Retinal pigment epithelial cell (primary cell): Measurements from ENCODE around the gene RASL11B.
A peak's percentile ranks its signal among the peaks of the same experiment; 100 is the strongest.

Source experiments
- DNase-seq: peaks from one replicate; pipeline ENCODE4 v3.0.0-alpha.2; 2010; ENCODE audit warnings: low read depth
- H3K4me3 ChIP-seq: 2 replicates; pipeline ENCODE4 v1.5.1; 2011; ENCODE audit warnings: mild to moderate bottlenecking, low read length, control low read depth, moderate library complexity
- TF ChIP-seq, protein P1 (sequence below): conservative IDR thresholded peaks from 2 replicates; pipeline ENCODE4 v1.5.1; 2011; ENCODE audit warnings: low read depth, low read length, control low read depth, inconsistent platforms

The RASL11B gene

DNA sequence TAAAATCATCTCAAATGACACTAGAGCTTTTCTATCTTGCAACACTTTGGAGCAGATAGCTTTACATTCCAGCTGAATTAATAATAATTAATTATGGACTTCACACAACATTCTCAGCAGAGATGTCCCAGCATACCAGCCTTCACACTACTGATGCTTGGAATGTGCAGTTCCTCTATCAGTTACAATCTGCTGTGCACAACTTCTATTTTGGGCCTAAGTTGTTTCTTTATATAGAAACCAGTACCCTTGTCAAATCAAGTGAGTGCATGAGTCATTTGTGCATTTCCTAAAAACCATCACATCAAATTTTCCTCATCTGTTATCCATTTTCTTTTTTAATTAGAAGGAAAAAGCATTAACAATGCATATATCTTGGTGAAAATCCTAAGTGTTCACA, 8.8 kb upstream of the RASL11B start:
- TF ChIP-seq, protein P1, sequence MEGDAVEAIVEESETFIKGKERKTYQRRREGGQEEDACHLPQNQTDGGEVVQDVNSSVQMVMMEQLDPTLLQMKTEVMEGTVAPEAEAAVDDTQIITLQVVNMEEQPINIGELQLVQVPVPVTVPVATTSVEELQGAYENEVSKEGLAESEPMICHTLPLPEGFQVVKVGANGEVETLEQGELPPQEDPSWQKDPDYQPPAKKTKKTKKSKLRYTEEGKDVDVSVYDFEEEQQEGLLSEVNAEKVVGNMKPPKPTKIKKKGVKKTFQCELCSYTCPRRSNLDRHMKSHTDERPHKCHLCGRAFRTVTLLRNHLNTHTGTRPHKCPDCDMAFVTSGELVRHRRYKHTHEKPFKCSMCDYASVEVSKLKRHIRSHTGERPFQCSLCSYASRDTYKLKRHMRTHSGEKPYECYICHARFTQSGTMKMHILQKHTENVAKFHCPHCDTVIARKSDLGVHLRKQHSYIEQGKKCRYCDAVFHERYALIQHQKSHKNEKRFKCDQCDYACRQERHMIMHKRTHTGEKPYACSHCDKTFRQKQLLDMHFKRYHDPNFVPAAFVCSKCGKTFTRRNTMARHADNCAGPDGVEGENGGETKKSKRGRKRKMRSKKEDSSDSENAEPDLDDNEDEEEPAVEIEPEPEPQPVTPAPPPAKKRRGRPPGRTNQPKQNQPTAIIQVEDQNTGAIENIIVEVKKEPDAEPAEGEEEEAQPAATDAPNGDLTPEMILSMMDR, result no peak
- no peak overlapping the region for H3K4me3 ChIP-seq
- no peak for DNase-seq

DNA sequence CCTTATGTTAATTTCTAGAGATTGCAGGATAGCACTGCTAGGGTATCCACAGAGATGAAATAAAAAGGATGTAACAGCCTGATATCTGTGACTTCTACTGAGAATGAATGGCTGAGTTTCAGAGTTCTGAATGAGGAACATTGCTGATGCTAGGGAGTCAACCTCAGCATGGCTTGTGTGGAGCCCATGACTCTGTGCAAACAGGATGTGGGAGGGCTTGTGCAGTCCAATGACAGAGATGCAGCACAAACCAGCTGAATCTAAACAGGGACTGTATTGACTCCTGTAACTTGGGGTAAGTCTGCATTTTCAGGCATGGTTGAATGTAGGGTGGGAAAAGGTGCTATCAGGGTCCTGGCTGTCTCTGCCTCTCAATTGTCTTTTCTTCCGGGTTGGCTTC, 5.3 kb upstream of the RASL11B start:
- TF ChIP-seq, protein P1, result no peak

DNA sequence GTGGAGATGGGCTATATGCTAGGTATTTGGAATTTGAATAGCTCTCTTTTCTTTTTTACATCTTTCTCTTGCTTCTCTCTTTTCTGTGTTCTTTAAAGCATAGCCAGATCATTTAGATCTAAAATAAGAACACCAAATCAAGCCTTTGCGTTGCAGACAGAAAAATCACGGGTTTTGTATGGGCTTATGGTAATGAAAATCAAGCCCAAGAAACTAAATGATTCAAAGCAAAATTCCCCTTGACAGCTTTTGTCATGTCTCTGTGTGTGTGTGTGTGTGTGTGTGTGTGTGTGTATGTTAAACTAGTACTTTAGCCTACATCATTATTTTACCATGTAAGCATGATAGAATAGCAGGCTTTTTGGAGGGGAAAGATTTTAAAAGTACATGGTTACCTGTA, 1.8 kb upstream of the RASL11B start:
- TF ChIP-seq, protein P1, result no peak

More for the DNA sequence above, 5.3 kb upstream of the RASL11B start:
- no peak for DNase-seq
- H3K4me3 ChIP-seq, result no peak overlapping the region

DNA sequence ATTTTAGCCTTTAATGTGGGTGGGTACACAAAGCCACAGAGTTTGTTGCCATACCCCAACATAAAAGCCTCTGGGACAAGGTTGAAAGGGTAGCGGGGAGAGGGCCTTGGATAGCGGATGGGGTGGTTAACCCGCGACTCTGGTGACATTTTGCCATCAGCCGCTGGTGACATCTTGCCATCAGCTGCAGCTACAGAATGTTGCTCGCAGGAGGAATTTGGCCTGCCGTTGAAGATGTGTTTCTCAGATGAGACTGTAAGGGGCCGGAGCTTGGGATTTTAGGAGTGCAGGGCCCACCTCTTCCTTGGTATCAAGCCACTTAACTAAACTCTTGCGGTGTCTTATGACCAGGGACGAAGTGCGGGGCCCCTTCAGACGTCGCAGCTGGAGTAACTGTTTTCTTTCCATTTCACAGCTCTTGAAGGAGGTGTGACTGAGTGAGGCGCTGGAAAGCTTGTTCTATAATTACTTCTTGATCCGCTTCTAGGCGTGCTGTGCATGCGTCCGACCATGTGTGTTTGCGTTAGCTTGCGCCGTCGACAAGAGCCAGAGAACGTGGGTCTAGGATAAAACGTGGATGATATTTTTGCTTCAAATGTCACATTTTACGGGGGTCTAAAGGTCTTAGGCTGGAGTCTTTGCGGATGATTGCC, 820 bp upstream of the RASL11B start:
- peak overlapping the region; percentile 53 for H3K4me3 ChIP-seq
- TF ChIP-seq, protein P1, result no peak

More for the DNA sequence above, 1.8 kb upstream of the RASL11B start:
- DNase-seq, result no peak
- no peak overlapping the region for H3K4me3 ChIP-seq

DNA sequence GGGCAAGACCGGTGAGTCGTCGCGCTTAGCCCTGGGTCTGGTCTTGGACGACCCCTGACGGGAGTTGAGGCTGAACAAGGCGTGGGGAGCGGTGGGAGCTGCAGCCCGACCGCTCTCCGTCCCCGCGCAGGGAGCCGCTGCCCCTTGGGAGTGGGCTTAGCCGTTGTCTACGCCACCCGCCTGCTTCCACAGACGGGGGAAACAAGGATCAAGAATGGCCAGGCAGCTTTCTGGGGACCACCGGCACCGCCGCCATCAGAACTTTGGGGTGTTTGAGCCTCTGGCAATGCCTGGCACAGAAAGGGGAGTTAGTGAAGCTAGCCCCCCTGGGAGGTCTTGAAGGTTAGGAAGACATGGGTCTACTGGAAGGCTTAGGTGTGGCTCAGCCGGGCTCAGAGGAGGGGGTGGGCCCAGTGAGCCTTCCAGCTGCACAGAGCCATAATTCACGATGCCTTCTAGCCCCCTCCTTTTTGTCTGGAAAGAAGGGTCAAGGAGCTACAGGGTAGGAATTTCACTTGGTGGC, 583 bp downstream of the RASL11B start:
- H3K4me3 ChIP-seq, result peak overlapping the region; percentile 75
- DNase-seq, result no peak
- TF ChIP-seq, protein P1, result no peak

More for the DNA sequence above, 820 bp upstream of the RASL11B start:
- DNase-seq, result no peak

DNA sequence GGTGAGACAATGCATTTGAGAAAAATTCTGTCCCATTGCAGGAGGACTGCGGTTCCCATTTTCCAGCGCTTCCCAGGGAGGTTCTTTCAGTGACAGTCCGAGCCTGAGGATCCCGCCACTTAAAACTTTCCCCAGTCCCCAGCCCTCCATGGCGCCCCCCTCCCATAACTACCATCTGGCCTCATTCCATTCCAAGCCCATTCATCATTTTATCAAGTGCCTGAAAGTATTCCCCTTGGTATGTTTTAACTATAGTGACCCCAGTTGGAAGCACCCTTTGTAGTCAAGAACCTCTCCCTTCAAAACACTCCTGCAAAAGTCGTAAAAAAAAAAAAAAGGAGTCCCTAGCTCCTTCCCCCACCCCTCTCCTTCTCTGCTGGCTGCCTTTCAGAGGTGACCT, 1.2 kb downstream of the RASL11B start:
- no peak for DNase-seq
- TF ChIP-seq, protein P1, result no peak
- H3K4me3 ChIP-seq, result peak overlapping the region; percentile 75

DNA sequence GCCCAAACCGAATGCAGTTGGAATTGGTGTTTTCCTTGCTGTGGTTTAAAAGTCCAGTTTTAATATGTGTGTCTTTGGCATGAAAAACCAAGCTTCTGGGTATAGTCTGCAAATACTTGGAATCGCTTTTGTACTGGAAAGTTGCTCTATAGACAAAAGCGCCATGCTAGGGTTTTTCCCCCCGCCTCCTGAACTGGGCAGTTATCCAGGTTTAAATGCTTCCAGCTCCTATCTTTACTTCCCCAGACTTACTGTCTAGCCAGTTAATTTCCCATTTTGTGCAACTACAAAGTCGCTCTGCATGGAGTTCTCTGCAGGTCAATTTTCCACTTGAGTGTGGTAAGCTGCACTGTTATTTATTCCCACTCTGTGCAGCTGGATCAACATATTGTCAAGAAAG, 2.7 kb downstream of the RASL11B start:
- no peak for DNase-seq
- TF ChIP-seq, protein P1, result no peak
- peak overlapping the region; percentile 75 for H3K4me3 ChIP-seq
